HepG2 (cell line): Measurements from ENCODE around the gene FITM1. TPM values are rescaled to one million over a fixed set of nuclear protein-coding genes. Genes with fewer than 3 reads are reported as not detected.

Experiments
- AKNA ChIP-seq: sonication (generic); formaldehyde crosslinking; IDR thresholded peaks from 2 replicates; pipeline ENCODE4 v1.4.0; 2020; ENCODE audit warnings: missing genetic modification reagents, borderline replicate concordance
- DRAP1 ChIP-seq: IDR thresholded peaks from 2 replicates; pipeline ENCODE4 v1.6.1; 2016; ENCODE audit warnings: missing genetic modification reagents, missing compliant biosample characterization
- HNF4A ChIP-seq: sonication (generic); formaldehyde crosslinking; IDR thresholded peaks from 2 replicates; pipeline ENCODE4 v1.4.0; 2020; ENCODE audit warnings: missing genetic modification reagents
- JUNB ChIP-seq: sonication (generic); formaldehyde crosslinking; IDR thresholded peaks from 2 replicates; pipeline ENCODE4 v1.8.0; 2022; ENCODE audit warnings: missing genetic modification reagents, mild to moderate bottlenecking, borderline replicate concordance
- MAFK ChIP-seq, 2 experiments: IDR thresholded peaks in 1 of 2; conservative IDR thresholded peaks in 1 of 2; 2 replicates each; pipeline ENCODE4 v1.6.1; 2011; ENCODE audit warnings: improper control_type of control experiment in 2 of 2, low read length in 2 of 2
- NFYC ChIP-seq: IDR thresholded peaks from 2 replicates; pipeline ENCODE4 v1.6.1; 2016; ENCODE audit warnings: missing genetic modification reagents, missing compliant biosample characterization
- POGK ChIP-seq: sonication (generic); formaldehyde crosslinking; conservative IDR thresholded peaks from 2 replicates; pipeline ENCODE4 v1.8.0; 2022; ENCODE audit warnings: mild to moderate bottlenecking, moderate library complexity, missing genetic modification reagents
- SCMH1 ChIP-seq: sonication (generic); formaldehyde crosslinking; IDR thresholded peaks from 2 replicates; pipeline ENCODE4 v1.9.0; 2021; ENCODE audit warnings: missing genetic modification reagents, mild to moderate bottlenecking, borderline replicate concordance
- TAF1 ChIP-seq: sonication (generic); formaldehyde crosslinking; IDR thresholded peaks from 2 replicates; pipeline ENCODE4 v1.4.0; 2020; ENCODE audit warnings: missing genetic modification reagents
- ZBTB42 ChIP-seq: sonication (generic); formaldehyde crosslinking; IDR thresholded peaks from 2 replicates; pipeline ENCODE4 v1.5.0; 2020; ENCODE audit warnings: mild to moderate bottlenecking, missing genetic modification reagents
- ZBTB44 ChIP-seq: sonication (generic); formaldehyde crosslinking; IDR thresholded peaks from 2 replicates; pipeline ENCODE4 v1.4.0; 2020; ENCODE audit warnings: missing genetic modification reagents
- ZNF282 ChIP-seq: fragments of 450-650 bp; IDR thresholded peaks from 2 replicates; pipeline ENCODE4 v1.6.1; 2018; ENCODE audit not compliant: partially characterized antibody
- ZNF354B ChIP-seq: sonication (generic); formaldehyde crosslinking; IDR thresholded peaks from 2 replicates; pipeline ENCODE4 v1.8.0; 2022; ENCODE audit warnings: mild to moderate bottlenecking, missing genetic modification reagents
- ZNF75D ChIP-seq: sonication (generic); formaldehyde crosslinking; IDR thresholded peaks from 2 replicates; pipeline ENCODE4 v1.8.1; 2023; ENCODE audit warnings: missing genetic modification reagents, mild to moderate bottlenecking, borderline replicate concordance
- polyA plus RNA-seq, 8 experiments: library from polyadenylated mRNA; depleted of rRNA in 3 of 8; stranded (reverse) in 7 of 8; unstranded in 1 of 8; fragments of >200 nt; fragmentation: Illumina TruSeq in 4 of 8; extraction: Trizol in 4 of 8; gene quantifications; 2 replicates each; pipeline versions ENCODE4 v1.2.1 to v1.2.3, GENCODE V29; 2011 to 2016; ENCODE audit warnings: low read depth in 4 of 8, missing spikeins in 1 of 8, mixed read lengths in 1 of 8; ENCODE audit not compliant: insufficient read depth in 1 of 8
- total RNA-seq, 5 experiments: library from RNA; depleted of rRNA; stranded (reverse); fragments of >200 nt; fragmentation: Illumina TruSeq; extraction: Trizol; gene quantifications; 2 replicates each; pipeline ENCODE4 v1.2.3, GENCODE V29; 2016; ENCODE audit warnings: low read depth in 1 of 5
- TF ChIP-seq, protein P1 (sequence below): sonication (generic); formaldehyde crosslinking; IDR thresholded peaks from 2 replicates; pipeline ENCODE4 v1.4.0; 2020; ENCODE audit warnings: mild to moderate bottlenecking, missing genetic modification reagents
- TF ChIP-seq, protein P2 (sequence below): sonication (generic); formaldehyde crosslinking; IDR thresholded peaks from 2 replicates; pipeline ENCODE4 v1.8.1; 2023; ENCODE audit warnings: missing genetic modification reagents, mild to moderate bottlenecking, borderline replicate concordance

The FITM1 gene
- total and polyA plus RNA-seq, 2 of the 13 experiments (the other 11 are each of a cell fraction or from before 2014, with no cell fraction given): 2.7 to 5.8 TPM

DNA sequence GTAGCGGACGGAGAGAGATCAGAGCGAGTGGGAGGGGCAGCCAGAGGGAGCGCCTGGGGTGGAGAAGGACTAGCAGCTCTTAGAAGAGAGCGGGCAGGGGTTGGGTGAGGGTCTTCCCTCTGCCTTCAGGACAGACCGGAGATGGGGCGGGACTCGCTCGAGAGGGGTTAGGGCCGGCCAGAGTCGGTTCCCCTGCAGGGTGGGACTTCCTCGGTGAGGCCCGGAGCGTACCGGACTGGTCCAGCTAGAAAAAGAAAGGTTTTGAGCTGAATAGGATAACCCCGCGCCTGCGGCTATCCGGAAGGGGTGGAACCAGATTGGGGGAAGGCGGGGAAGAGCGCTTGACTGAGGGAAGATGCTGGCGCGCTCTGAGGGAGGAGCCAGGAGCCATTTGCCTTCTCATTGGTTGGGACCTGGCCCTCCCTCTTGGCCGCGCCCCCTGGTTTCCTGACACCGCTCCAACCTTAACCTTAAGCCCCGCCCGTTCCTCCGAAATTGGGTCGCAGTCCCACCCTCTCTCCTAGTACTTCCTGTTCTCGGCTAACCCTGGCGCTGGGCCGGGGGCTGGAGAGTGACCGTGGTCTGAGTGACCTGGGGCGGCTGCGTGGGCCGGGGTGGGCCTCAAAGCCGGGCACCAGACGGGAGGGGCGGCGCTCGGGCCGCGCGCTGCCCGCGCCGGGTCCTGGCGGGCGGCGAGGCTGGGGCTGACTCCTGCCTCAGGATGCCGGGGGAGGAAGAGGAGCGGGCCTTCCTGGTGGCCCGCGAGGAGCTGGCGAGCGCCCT, 16.7 kb downstream of the FITM1 start, which contains the start of gene RNF31 (continued):
- TF ChIP-seq AKNA (CRISPR knock-in tag): no peak
- TF ChIP-seq, protein P1, sequence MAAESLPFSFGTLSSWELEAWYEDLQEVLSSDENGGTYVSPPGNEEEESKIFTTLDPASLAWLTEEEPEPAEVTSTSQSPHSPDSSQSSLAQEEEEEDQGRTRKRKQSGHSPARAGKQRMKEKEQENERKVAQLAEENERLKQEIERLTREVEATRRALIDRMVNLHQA: no peak
- TF ChIP-seq ZBTB44 (CRISPR knock-in tag): peak; percentile 71; the same call in 1 of the 2 replicates
- no peak for TF ChIP-seq MAFK (conservative IDR thresholded peaks at IDR 0.05 in 1 of 2, IDR thresholded peaks at IDR 0.05 in 1 of 2; ENCODE audit: low read length in 2 of 2)
- TF ChIP-seq TAF1: peak; percentile 75
- no peak for TF ChIP-seq JUNB
- peak; percentile 83 for TF ChIP-seq ZBTB42
- peak; percentile 97 for TF ChIP-seq DRAP1 (CRISPR knock-in tag)
- no peak for TF ChIP-seq ZNF75D
- no peak for TF ChIP-seq ZNF282
- peak; percentile 87 for TF ChIP-seq NFYC (CRISPR knock-in tag)
- TF ChIP-seq SCMH1 (CRISPR knock-in tag): no peak
- no peak; the same call in 1 of the 2 replicates for TF ChIP-seq ZNF354B (CRISPR knock-in tag)
- TF ChIP-seq, protein P2, sequence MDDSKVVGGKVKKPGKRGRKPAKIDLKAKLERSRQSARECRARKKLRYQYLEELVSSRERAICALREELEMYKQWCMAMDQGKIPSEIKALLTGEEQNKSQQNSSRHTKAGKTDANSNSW (CRISPR knock-in tag): no peak; the same call in 1 of the 2 replicates
- no peak for TF ChIP-seq POGK (CRISPR knock-in tag)
- TF ChIP-seq HNF4A (CRISPR knock-in tag): no peak
